ENCODE results near the gene DEDD.

- TF ChIP-seq CTCF (IDR thresholded peaks at IDR 0.05) (no peak), EZH2 (IDR thresholded peaks at IDR 0.05; ENCODE audit: borderline replicate concordance, insufficient read depth, low read depth, low read length, poor library complexity, severe bottlenecking) (no peak)
Measured at GRCh38 chr1:161177936-161178244, 45.4 kb upstream of the DEDD start.
